Activated T-helper 2 cell treated with anti-CD3 and anti-CD28 coated beads, Interferon-gamma antibody, Interleukin-2, Interleukin-4, amounts not matched to agents 10 μg/mL and 5 μg/mL and 100 μg/mL, durations not matched to agents 14 hours and 24 hours and 36 hours (primary cell): Measurements from ENCODE around the gene KCNH2. TPM values are rescaled to one million over a fixed set of nuclear protein-coding genes. Genes with fewer than 3 reads are reported as not detected.

ENCODE experiments used
- DNase-seq: peaks from one replicate; pipeline ENCODE4 v3.0.0; 2021; ENCODE audit warnings: low spot score
- H3K27ac Mint-ChIP-seq: one replicate; pipeline ENCODE4 v1.8.0; 2021; ENCODE audit warnings: mixed read lengths
- H3K27me3 Mint-ChIP-seq: one replicate; pipeline ENCODE4 v1.8.0; 2021; ENCODE audit warnings: low read depth, mixed read lengths
- H3K36me3 Mint-ChIP-seq: one replicate; pipeline ENCODE4 v1.8.0; 2021; ENCODE audit warnings: low read depth, mixed read lengths
- H3K4me1 Mint-ChIP-seq: one replicate; pipeline ENCODE4 v1.8.0; 2021; ENCODE audit warnings: low read depth, mixed read lengths
- H3K4me3 Mint-ChIP-seq: one replicate; pipeline ENCODE4 v1.8.0; 2021; ENCODE audit warnings: low read depth, mild to moderate bottlenecking, moderate library complexity, mixed read lengths
- H3K9me3 Mint-ChIP-seq: one replicate; pipeline ENCODE4 v1.8.0; 2021; ENCODE audit warnings: mixed read lengths
- intact Hi-C: fragments of 100-400 bp; cut with micrococcal nuclease; formaldehyde crosslinking; loops from one replicate; pipeline ENCODE4 v1.15.1; 2023
- total RNA-seq: library from RNA; stranded (reverse); gene quantifications from 2 replicates; pipeline ENCODE4 v1.2.3, GENCODE V29; 2022

Gene KCNH2
- total RNA-seq, 1 donor from 2014 or later, result 0.41 TPM

DNA sequence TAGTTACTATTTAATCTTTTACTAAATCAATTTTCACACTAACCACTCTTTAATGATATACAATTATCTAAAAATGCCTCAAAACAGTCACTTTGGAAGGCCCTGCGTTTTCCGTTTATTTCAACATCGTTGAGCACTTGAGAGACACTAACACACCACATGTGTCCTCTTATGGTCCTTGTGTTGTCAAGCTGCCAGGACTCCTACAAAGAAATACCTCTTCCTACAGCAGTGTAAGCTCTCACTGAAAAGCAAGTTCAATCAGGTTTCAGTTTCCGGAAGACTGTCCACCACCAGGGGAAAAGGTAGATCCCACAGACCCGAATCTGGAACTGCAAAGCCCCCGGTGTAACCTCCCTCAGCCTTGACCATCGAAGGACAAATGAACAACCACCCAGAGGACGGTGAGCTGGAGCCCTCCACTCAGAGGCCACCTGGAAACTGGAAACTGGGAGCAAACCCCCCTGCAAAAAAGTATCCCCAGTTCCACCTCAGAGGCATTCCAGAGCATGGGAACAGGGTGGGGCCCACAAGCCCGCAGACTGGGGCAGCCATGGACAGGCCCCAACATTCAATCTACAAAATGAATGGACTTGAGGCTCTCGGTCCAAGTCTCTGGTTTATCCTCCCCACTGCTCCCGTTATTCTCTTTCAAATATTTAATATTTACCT, 37.6 kb downstream of the KCNH2 start:
- H3K4me1 Mint-ChIP-seq, result peaks cover 11% of the 10 kb centered on the region
- H3K4me3 Mint-ChIP-seq, result no peak overlapping the region
- H3K27me3 Mint-ChIP-seq, result peaks cover 3% of the 10 kb centered on the region
- intact Hi-C loops, result no loop called here
- no peaks in the 10 kb centered on the region for H3K36me3 Mint-ChIP-seq
- no peak for DNase-seq
- H3K27ac Mint-ChIP-seq, result no peak overlapping the region
- H3K9me3 Mint-ChIP-seq, result no peaks in the 10 kb centered on the region

DNA sequence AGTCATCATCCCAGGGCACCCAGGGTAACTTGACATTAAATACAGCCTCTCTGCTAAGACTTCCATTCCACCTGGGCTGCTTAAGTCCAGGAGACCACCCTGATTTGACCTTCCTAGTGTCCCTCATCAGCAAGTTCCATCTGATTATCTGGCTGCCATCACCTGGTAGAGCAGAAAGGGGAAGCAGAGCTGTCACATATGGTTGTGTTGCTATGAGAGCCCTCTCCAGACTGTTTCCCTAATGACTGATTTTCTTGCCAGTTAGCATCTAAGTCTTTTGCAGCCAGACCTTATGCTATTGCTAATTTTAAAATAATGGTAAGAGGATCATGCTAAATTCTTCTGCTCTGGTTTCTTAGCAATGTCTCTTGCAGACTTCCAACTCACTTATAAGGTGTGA, 38.7 kb downstream of the KCNH2 start:
- peaks cover 11% of the 10 kb centered on the region for H3K4me1 Mint-ChIP-seq
- no peak overlapping the region for H3K4me3 Mint-ChIP-seq
- DNase-seq, result no peak
- H3K36me3 Mint-ChIP-seq, result no peaks in the 10 kb centered on the region
- no peak overlapping the region for H3K27ac Mint-ChIP-seq
- H3K9me3 Mint-ChIP-seq, result no peaks in the 10 kb centered on the region
- intact Hi-C loops, result no loop called here
- H3K27me3 Mint-ChIP-seq, result peaks cover 3% of the 10 kb centered on the region

- Mint-ChIP-seq H3K27me3 (peaks cover 3% of the 10 kb centered on the region), H3K4me1 (peaks cover 11% of the 10 kb centered on the region), H3K9me3 (no peaks in the 10 kb centered on the region), H3K36me3 (no peaks in the 10 kb centered on the region), H3K4me3 (no peak overlapping the region), H3K27ac (no peak overlapping the region)
- DNase-seq, result no peak
- intact Hi-C loops, result no loop called here
Measured at GRCh38 chr7:150939052-150939451, 39.1 kb downstream of the KCNH2 start.

GRCh38 chr7:150938566-150938965, 39.6 kb downstream of the KCNH2 start:
- Mint-ChIP-seq H3K36me3 (no peaks in the 10 kb centered on the region), H3K4me3 (no peak overlapping the region), H3K9me3 (no peaks in the 10 kb centered on the region), H3K27me3 (peaks cover 3% of the 10 kb centered on the region), H3K4me1 (peaks cover 11% of the 10 kb centered on the region), H3K27ac (no peak overlapping the region)
- no peak for DNase-seq
- intact Hi-C loops, result no loop called here

DNA sequence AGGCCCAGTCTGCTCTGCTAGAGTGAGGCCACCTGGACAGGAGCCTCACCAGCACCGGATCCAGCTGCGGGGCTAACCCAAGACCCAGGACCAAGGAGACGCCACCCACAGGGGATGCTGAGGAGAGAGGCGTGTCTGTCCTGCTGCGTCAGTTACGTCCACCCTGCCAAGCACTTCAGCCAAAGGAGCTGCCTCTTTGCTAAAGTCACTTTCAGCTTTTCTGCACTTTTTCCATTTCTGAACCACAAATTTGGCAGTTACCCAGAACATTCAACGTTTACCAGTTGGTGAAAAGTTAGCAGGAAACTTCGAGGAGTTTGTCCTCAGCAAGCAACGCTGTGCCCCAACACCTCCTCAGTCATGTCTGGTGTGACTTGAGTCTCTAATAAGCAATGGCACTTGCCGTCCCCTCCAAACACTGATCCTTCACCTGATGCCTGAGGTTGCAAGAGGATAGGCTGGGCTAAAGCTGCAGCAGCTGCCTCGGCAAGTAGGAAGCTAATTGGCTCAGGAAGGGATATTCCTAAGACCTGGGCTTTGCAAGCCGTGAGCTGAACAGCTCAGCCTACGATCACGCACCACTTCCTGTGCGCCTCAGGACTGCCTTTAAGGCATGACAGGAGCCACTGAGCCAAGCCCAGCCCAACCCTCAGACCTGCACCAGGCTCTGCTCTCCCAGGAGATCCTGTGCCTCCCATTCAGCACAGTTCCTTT, 40.1 kb downstream of the KCNH2 start:
- Mint-ChIP-seq H3K9me3 (no peaks in the 10 kb centered on the region), H3K36me3 (no peaks in the 10 kb centered on the region), H3K27me3 (peaks cover 3% of the 10 kb centered on the region), H3K27ac (no peak overlapping the region), H3K4me1 (peaks cover 11% of the 10 kb centered on the region), H3K4me3 (no peak overlapping the region)
- DNase-seq, result no peak
- intact Hi-C loops, result no loop called here

DNA sequence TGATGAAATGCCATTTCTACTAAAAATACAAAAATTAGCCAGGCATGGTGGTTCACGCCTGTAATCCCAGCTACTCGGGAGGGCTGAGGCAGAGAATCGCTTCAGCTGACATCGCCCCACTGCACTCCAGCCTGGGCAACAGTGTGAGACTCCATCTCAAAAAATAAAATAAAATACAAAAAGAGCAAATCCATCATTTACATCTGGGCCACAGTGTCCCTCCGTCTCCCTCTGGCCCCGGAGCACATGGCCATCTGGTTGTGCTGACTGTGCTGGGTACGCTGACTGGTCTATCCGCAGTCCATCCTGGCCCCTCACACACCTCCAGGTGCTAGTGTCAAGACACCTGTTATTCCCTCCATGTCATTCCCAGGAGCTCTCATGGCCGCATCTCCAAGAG, 42.1 kb downstream of the KCNH2 start:
- DNase-seq, result no peak
- Mint-ChIP-seq H3K4me3 (no peak overlapping the region), H3K27me3 (peaks cover 6% of the 10 kb centered on the region), H3K4me1 (peaks cover 9% of the 10 kb centered on the region), H3K9me3 (no peaks in the 10 kb centered on the region), H3K27ac (no peak overlapping the region), H3K36me3 (no peaks in the 10 kb centered on the region)
- intact Hi-C loops, result no loop called here

GRCh38 chr7:150935149-150935548, 43.0 kb downstream of the KCNH2 start:
- Mint-ChIP-seq H3K4me1 (peaks cover 9% of the 10 kb centered on the region), H3K36me3 (no peaks in the 10 kb centered on the region), H3K27me3 (peaks cover 8% of the 10 kb centered on the region), H3K27ac (no peak overlapping the region), H3K9me3 (no peaks in the 10 kb centered on the region), H3K4me3 (no peak overlapping the region)
- intact Hi-C loops, result no loop called here
- DNase-seq, result no peak

GRCh38 chr7:150934045-150934766, 43.9 kb downstream of the KCNH2 start:
- H3K27ac Mint-ChIP-seq, result no peak overlapping the region
- intact Hi-C loops, result no loop called here
- H3K27me3 Mint-ChIP-seq, result peaks cover 16% of the 10 kb centered on the region
- no peak overlapping the region for H3K4me3 Mint-ChIP-seq
- H3K4me1 Mint-ChIP-seq, result peaks cover 9% of the 10 kb centered on the region
- H3K36me3 Mint-ChIP-seq, result no peaks in the 10 kb centered on the region
- no peaks in the 10 kb centered on the region for H3K9me3 Mint-ChIP-seq
- no peak for DNase-seq

DNA sequence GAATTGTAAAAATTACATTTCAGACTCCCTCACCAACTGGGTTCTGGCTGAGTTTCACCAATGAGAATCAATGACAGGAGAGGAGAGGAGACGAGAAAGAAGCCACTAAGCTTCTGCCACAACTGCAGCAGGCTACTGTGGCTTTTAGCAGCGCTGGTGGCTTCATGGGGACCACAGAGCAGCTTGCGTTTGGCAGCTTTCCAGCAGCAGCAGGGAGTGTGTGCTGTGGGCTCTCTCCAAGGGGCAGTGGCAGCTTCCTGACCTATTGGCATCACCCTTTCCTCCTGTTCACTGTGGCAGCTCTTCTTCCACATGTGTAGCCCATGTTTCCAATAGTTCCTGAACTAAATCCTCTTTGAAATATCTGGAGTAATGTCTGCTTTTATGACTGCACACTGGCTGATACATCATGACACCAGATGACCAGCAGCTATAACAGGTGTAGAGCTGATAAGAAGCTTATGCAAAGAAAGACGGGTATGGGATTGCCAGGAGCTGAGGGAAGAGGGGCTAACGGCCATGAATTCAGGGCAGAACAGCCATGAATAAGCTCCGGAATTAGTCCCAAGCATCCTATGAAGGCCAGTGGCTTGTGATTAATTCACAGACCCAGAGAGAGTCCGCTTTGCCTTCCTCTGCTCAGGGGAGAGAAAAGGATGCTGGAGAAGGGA, 46.8 kb downstream of the KCNH2 start:
- DNase-seq, result no peak
- Mint-ChIP-seq H3K9me3 (no peaks in the 10 kb centered on the region), H3K27me3 (peaks cover 24% of the 10 kb centered on the region), H3K4me3 (no peak overlapping the region), H3K27ac (no peak overlapping the region), H3K4me1 (no peaks in the 10 kb centered on the region), H3K36me3 (no peaks in the 10 kb centered on the region)
- intact Hi-C loops, result no loop called here

- peaks cover 39% of the 10 kb centered on the region for H3K27me3 Mint-ChIP-seq
- no peaks in the 10 kb centered on the region for H3K9me3 Mint-ChIP-seq
- peaks cover 6% of the 10 kb centered on the region for H3K4me1 Mint-ChIP-seq
- no peaks in the 10 kb centered on the region for H3K36me3 Mint-ChIP-seq
- H3K4me3 Mint-ChIP-seq, result no peak overlapping the region
- DNase-seq, result no peak
- intact Hi-C loops, result no loop called here
- H3K27ac Mint-ChIP-seq, result no peak overlapping the region
Measured at GRCh38 chr7:150928541-150928940, 49.6 kb downstream of the KCNH2 start.

GRCh38 chr7:150927956-150928344, 50.2 kb downstream of the KCNH2 start:
- no peak overlapping the region for H3K27ac Mint-ChIP-seq

GRCh38 chr7:150927157-150927955, 50.8 kb downstream of the KCNH2 start:
- Mint-ChIP-seq H3K27ac (no peak overlapping the region), H3K4me3 (no peak overlapping the region), H3K9me3 (no peaks in the 10 kb centered on the region), H3K27me3 (peaks cover 39% of the 10 kb centered on the region), H3K36me3 (no peaks in the 10 kb centered on the region), H3K4me1 (peaks cover 6% of the 10 kb centered on the region)
- intact Hi-C loops, result no loop called here
- DNase-seq, result no peak

More at GRCh38 chr7:150927956-150928344, 50.2 kb downstream of the KCNH2 start:
- H3K27me3 Mint-ChIP-seq, result peaks cover 39% of the 10 kb centered on the region
- no peak for DNase-seq
- peaks cover 6% of the 10 kb centered on the region for H3K4me1 Mint-ChIP-seq
- H3K4me3 Mint-ChIP-seq, result no peak overlapping the region
- no peaks in the 10 kb centered on the region for H3K36me3 Mint-ChIP-seq
- H3K9me3 Mint-ChIP-seq, result no peaks in the 10 kb centered on the region
- intact Hi-C loops, result no loop called here
